Measurements from ENCODE around the gene ZNF490.
"Not testable (repeated sequence)": the region's sequence is repeated elsewhere in the genome, so short reads cannot be mapped to it uniquely, and the experiment has no call there.

ZNF490 gene

DNA sequence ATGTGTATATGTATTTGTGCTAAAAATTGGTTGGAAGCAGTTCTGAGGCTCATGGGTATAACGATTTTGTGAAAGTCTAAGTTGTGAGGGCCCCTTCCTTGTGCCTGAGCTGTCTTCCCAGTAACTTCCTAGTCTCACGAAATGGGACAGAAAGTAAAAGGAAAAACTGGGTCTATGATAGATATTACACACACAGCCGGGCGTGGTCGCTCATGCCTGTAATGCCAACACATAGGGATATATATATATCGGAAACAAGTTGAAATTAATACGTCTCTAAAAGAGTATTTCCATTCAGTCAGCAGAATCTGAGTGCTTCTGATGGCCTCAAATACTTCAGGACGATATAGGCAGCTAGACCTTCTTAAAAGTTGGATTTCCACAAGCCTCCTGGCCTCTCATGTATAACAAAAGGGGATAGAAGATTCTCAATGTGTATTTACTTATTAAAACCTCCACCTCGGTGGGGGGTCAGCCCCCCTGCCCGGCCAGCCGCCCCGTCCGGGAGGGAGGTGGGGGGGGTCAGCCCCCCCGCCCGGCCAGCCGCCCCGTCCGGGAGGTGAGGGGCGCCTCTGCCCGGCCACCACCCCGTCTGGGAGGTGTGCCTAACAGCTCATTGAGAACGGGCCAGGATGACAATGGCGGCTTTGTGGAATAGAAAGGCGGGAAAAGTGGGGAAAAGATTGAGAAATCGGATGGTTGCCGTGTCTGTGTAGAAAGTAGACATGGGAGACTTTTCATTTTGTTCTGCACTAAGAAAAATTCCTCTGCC is 10.8 kb upstream of the ZNF490 start:
- not testable (repeated sequence) for DNase-seq

DNA sequence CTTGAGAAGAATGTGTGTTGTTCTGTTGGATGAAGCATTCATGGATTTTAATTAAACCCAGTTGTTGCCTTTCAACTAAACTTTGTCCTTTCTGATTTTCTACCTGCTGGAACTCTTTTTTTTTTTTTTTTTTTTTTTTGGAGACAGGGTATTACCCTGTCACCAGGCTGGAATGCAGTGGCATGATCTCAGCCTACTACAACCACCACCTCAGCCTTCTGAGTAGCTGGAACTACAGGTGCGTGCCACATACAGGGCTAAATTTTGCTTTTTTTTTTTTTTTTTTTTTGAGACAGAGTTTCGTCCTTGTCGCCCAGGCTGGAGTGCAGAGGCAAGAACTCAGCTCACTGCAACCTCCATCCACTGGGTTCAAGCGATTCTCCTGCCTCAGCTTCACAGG is 7.0 kb upstream of the ZNF490 start:
- DNase-seq: no peak

DNA sequence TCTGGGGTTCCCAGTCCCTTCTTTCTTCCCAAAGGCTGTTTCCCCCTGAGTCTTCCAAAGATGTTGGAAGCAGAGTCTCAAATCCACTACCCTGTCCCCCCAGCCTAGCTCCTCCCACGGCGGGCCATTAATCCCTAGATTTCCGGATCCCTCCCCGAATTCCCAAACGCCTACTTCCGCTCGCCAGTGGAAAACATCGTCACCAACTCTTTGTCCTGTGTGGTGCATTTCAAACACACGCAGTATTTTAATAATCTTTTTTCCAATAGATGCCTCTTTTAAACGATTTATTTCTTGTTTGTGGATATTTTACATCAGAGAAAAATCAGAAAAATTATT is 717 bp upstream of the ZNF490 start:
- DNase-seq: peak; percentile 71 to 82

DNA sequence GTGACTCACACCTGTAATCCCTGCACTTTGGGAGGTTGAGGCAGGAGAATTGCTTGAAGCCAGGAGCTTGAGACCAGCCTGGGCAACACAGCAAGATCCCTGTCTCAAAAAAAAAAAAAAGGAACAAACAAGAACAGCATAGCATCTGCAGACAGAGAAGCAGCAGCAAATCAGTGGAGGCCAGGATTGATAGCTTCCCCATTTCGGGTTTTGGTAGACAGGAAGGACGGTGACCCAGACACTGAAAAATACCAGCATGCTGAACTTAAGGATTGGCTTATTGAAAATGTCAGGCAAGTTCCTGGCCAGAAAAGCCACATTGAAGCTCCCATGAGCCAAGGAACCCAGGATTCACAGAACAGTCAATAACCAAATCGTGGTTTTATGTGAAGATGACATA is 3.0 kb downstream of the ZNF490 start:
- DNase-seq: no peak

DNA sequence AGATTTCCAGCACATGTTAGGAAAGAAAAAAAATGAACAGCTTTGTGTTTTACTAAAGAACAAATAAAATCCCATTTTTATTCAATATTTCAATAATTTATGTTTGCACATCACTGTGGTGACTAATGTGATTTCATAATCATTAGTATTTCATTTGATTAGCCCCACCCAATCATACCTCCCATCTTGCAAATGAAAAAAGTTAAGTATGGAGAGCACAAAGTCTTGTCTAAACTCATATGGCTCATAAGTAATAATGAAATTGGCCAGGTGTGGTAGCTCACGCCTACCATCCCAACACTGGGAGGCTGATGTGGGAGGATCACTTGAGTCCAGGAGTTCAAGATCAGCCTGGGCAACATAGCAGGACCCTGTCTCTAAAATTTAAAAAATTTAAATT is 3.8 kb downstream of the ZNF490 start:
- DNase-seq: no peak

DNA sequence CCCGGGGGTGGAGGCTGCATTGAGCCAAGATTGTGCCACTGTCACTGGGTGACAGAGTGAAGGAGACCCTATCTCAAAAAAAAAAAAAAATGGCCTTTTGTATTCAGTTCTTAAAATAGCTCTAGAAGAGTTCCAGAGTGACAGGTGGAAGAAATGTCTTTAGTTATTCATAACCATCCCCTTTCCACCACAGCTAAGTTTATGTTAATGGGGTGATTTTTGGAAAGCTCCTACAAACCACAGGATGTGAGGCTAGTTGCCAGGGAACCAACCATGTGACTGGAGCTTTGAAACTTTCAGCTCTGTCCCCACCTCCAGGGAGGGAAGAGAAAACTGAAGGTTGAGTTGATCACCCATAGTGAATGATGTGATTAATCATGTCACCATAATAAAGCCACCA is 6.9 kb downstream of the ZNF490 start:
- no peak for DNase-seq

DNA sequence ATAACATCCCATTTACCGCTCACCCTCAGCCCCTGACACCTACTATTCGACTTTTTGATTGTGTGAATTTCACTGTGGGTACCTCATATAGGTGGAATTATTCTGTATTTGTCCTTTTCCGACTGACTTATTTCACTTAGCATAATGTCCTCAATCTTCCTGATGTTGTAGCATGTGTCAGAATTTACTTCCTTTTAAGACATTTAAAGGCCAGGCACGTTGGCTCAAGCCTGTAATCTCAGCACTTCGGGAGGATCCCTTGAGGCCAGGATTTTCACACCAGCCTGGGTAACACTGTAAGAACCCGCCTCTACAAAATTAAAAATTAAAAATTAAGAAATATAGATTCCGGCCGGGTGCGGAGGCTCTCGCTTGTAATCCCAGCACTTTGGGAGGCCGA is 13.0 kb downstream of the ZNF490 start:
- DNase-seq: no peak

DNA sequence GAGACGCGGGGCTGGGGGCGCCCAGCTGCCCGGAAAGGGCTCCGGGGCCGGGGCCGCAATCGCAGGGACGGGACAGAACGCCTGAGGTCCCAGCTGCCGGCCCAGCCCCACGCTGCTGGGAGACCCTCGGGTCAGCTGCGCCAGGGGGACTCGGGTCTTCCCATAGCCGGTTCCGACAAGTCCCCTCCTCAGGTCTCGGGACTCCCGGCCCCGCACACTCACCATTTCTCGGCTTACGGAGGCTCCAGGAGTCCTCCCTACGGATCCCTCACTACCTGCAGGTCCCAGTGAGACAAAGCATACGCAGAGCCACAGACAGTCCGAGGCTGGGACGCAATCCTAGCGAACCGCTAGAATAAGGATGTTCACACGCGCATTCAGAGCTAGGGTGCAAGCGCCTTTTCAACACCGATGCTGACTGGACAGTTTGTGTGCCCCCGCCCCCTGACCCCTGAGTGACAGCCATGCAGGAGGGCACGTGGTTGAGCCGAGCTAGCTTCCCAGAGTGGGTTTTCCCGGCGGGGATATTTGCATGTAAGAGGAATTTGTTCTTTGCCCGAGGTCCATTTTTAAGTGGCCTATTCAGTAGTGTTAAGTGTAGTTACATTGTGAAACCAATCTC is 13.6 kb downstream of the ZNF490 start:
- DNase-seq: no peak

DNA sequence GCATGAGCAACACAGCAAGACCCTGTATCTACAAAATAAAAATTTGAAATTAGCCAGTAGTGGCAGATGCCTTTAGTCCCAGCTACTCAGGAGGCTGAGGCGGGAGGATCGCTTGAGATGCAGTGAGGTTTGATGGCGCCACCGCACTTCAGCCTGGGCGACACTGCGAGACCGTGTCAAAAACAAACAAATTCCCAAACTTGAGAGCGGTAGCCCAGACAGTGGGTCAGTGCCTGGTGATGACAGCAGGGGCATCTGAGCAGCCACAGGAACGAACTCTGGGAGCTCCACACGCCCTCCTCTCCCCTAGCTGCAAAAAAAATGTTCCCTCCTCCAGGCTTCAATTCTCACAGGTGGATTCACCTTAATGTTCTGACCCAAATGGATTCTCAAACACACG is 14.1 kb downstream of the ZNF490 start:
- no peak for DNase-seq

DNA sequence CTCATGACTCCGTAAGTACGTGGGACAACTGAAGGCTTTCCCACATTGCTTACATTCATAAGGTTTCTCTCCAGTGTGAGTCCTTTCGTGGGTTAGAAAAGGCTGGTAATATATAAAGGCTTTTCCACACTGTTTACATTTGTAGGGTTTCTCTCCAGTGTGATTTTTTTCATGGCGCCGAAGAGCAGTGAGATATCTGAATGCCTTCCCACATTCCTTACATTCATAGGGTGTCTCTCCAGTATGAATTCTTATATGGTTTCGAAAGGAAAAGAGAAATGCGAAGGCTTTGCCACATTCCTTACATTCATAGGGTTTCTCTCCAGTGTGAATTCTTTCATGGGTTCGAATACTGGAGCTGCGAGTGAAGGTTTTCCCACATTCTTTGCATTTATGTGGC is 29.5 kb downstream of the ZNF490 start:
- no peak for DNase-seq

DNA sequence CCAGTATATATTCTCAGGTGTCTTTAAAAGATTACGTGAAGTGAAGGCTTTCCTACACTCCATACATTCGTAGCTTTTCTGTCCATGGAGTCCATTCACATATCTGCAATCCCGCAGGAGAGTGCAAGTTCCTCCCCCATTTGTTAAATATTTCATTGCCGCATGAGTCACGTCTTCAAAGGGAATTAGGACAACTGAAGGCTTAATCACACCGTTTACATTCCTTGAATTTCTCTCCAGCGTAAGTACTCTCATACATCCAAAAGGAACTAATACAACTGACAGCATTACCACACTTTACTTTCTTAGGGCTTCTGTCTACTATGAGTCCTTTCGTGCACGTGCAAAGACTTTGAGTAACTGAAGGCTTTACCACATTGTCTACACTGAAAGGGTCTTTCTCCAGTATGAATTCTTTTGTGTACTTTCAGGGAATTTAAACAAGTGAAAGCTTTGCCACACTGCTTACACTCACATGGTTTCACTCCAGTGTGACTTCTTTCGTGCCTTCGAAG is 30.4 kb downstream of the ZNF490 start:
- no peak for DNase-seq

DNA sequence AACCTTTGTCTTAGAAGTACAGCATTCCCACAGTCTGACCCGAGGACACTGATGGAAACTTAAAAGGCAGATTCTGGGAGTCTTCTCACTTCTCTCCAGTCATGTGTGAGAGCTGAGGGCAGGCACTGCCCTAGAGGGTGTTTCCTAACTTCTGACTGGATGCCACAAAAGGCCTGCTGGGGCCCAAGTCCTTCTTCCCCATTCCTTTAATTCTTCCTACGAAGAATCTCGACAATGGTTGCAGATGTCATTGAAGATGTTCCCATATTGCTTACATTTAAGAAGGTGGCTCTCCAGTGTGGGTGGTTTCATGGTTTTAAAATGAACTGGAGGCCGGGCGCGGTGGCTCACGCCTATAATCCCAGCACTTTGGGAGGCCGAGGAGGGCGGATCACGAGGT is 32.0 kb downstream of the ZNF490 start:
- no peak for DNase-seq

DNA sequence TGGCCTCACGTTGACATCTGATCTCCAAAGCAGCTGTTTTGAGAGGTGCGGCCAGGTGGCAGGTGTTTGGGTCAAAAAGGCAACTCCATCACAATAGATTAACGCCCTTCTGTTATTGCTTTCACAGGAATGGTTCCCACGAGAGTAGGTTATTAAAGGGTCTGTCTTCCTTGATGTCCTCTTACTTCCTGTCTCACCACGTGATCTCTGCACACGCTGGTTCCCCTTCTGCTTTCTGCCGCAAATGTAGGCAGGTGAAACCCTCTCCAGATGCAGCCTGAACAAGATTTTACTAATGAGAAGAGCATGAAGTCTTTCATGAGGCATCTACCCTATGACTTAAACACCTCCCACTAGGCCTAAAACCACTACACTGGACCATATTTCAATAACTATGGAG is 36.6 kb downstream of the ZNF490 start:
- DNase-seq: no peak

DNA sequence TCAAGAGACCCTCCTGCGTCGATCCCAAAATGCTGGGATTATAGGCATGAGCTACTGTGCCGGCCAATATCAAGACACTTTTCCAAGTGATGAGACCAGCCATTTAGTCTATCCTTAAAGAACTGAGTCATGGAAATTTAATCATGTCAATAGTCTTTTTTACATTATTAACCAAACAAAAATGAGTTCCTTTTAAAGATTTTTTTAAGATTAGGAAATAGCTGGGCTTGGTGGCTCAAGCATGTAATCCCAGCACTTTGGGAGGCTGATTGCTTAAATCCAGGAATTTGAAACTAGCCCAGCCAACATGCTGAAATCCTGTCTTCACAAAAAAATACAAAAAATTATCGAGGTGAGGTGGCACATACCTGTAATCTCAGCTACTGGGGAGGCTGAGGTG is 42.7 kb downstream of the ZNF490 start:
- DNase-seq: no peak

DNA sequence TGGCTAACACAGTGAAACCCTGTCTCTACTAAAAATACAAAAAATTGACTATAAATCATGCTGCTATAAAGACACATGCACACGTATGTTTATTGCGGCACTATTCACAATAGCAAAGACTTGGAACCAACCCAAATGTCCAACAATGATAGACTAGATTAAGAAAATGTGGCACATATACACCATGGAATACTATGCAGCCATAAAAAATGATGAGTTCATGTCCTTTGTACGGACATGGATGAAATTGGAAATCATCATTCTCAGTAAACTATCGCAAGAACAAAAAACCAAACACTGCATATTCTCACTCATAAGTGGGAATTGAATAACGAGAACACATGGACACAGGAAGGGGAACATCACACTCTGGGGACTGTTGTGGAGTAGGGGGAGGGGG is 44.2 kb downstream of the ZNF490 start:
- DNase-seq: not testable (repeated sequence)

DNA sequence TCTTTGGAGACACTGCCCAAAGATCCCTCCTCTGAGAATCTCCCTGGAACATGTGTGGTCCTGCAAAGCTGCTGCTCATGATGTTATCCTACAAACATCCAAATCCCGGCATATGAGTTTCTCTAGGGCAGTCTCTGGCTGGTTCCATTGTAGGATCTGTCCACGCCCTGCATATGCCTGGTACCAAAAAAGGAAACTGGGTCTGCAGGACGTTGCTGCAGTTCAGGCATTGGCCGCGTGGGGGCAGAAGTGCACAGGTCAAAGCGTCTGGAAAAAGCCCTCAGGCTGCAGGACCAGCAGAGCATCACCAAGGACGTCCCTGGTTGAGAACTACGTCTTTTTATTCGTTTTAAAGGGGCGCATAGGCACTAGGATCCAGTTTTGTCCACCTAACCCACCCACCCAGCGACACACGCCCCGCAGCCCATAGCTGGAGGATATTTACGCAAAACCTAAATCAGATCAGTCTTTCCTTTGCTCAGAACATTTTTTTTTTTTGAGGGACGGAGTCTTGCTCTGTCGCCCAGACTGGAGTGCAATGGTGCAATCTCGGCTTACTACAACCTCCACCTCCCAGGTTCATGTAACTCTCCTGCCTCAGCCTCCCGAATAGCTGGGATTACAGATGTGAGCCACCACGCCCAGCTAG is 46.5 kb downstream of the ZNF490 start:
- peak; percentile 78 to 85 for DNase-seq

DNA sequence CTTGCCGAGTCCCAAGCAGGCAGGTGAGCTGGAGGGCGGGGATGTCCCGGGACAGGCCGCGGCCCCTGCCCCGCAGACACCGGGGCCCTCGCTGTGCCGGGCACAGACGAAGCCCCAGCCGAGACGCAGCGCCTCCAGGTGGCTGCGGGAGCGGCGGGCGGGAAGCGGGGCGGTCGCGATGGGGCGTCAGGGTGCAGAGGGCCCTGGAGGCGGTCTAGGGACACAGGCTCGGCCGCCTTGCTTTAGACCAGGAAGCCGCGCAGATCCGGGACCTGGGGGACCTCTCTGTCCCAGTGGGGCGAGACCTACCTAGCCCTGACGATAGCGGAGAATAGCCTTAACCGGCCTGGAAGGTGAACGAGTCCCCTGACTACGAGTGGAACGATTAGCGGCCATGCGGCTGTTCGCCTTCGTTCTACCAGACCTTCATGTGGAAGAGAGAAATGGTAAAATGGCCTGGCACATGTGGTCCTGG is 55.1 kb downstream of the ZNF490 start:
- no peak for DNase-seq

DNA sequence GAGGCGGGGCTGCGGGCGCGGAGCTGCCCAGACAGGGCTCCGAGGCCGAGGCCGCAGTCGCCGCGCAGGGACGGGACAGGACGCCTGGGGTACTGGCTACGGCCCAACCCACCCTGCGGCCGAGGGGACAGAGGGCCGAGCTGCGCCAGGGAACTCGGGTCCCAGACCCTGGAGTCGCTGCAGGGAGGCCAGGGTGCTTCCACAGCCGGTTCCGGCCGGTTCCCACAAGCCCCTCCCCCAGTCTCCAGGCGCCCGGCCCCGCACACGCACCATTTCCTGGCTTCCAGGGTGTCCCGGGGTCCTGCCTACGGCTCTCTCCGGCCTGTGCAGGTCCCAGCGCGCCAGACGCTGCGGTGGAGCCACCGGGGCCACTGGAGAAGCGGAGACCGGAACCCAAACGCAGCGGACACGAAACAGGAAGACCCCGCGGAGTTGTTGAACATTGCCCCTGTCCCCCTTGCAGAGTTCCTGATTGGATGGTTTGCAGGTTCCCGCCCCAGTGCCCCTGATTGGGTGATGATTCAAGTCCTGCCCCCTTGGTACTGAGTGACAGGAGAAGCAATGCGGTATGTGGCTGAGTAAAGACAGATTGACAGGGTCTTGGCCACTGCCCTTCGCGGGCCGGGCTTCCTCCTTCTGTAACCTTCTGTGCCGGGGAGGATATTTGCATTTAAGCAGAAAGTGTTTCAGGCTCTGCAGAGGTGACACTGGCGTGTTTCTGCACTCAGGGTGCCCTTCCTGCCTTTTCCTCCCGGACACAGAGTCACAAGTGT is 59.4 kb downstream of the ZNF490 start, which contains the start of gene ZNF564:
Gene ZNF564, minus strand, starts transcription at position 423 of the 773 bp plus-strand sequence. Its CDS starts 150 bp downstream, at position 273.
- peak; percentile 99 to 100 for DNase-seq

DNA sequence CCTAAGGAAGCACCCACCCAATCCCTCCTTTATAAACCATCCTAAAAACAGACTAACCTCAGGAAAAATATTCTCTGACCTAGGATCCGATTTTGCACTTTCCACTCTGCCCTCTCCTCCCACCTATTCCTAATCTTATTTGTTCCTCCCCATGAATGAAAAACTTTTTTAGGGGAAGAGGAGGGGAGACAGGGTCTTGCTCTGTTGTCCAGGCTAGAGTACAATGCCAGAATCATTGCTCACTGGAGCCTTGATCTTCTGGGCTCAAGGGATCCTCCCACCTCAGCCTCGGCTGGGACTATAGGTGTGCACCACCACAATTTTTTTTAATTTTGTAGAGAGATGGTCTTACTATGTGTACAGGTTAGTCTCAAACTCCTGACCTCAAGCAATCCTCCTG is 63.7 kb downstream of the ZNF490 start:
- DNase-seq: no peak

DNA sequence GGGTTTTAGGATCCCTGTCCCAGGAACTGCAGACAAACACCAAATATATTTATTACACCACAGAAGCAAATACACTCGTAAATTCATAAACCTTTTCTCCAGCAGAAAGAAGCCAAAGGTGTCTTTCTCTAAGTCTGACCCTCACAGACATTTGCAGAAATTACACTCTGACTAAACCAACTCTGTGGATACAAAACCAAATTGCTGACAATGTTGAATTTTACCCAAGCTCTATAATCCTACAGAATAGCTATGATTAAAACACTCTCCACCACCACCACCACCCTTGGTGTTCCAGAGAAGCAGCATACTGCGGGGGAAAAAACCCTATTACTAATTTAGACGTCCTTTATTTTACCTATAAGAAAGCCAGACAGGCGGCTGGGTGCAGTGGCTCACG is 64.5 kb downstream of the ZNF490 start:
- no peak for DNase-seq

DNA sequence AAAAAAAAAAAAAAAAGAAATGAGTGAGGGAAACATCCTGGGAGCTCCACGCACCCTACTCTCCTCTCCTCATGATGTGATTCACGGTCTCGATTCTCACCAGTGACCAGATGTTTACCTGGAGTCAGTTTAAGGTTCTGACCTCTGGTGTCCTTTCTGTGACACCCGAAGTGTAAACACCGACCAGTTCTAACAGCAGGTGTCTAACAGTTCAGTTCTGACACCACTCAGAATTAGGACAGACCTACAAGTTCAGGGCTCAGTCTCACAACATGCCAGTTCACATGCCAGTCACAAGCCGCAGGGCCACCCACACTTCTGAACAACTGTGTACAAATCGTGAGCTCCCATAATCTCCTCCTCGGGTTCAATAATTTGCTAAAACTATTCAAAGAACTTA is 65.3 kb downstream of the ZNF490 start:
- no peak for DNase-seq

DNA sequence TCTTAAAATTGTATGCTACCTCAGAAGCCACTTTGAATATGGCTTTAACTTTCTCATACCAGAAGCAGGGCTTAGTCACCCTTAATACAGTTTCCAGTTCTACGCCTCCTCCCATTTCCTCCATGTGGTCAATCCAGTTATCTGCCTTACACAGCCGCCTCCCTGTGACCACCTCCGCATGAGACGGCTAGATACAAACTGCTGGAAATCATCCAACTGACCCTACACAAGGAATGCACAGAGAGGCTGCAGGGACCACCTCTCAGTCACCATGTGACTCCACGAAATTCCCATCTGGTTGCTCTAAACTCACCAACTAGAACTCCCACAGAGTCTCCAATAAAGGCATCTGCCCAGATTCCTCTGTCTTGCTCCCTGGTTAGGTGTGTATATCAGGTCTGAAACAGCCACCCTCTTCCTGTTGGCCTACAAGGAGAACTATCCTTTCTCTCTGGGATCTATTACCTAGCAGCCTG is 66.2 kb downstream of the ZNF490 start:
- no peak for DNase-seq

DNA sequence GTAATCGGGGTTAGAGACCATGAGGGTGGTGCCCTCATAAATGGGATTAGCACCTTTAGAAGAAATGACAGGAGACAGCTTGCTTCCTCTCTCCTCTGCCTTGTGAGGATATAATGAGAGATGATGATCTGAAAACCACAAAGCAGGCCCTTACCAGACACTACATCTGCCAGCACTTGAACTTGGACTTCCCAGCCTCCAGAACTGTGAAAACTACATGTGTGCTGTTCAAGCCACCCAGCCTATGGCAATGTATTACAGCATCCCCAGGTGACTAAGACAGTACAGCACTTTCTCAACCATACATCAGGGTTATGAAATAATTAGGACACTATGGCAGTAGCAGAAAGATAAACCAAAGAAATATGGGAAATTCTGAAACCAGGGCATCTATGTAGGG is 66.8 kb downstream of the ZNF490 start:
- DNase-seq: no peak
